B cell (primary cell): ENCODE results near the gene BHLHA15.

ENCODE experiments used
- CTCF ChIP-seq: fragments of 200-600 bp; IDR thresholded peaks from one replicate; pipeline ENCODE4 v1.8.0; 2022; ENCODE audit warnings: antibody characterized with exemption, mild to moderate bottlenecking
- EZH2 ChIP-seq: IDR thresholded peaks from 2 replicates; pipeline ENCODE4 v1.6.1; 2012; ENCODE audit warnings: borderline replicate concordance, low read depth, mild to moderate bottlenecking, moderate library complexity, low read length; ENCODE audit not compliant: insufficient read depth, poor library complexity, severe bottlenecking

- TF ChIP-seq CTCF: no peak
- TF ChIP-seq EZH2: no peak
Observed at GRCh38 chr7:98202367-98203195, 8.7 kb upstream of the BHLHA15 start.
